Measurements from ENCODE around the gene IGF2BP3. TPM values are rescaled to one million over a fixed set of nuclear protein-coding genes. Genes with fewer than 3 reads are reported as not detected.
"Not testable (repeated sequence)": the region's sequence is repeated elsewhere in the genome, so short reads cannot be mapped to it uniquely, and the experiment has no call there.

The IGF2BP3 gene
- total RNA-seq, 1 experiment from 2014 or later: 51.8 TPM

- H3K36me3 ChIP-seq: peaks cover 84% of the 10 kb centered on the region
- H3K9me3 ChIP-seq: no peaks in the 10 kb centered on the region
- H3K4me3 ChIP-seq: no peak overlapping the region
- no peaks in the 10 kb centered on the region for H3K27me3 ChIP-seq
- DNase-seq: no peak
Observed at GRCh38 chr7:23343806-23344475, 126.3 kb downstream of the IGF2BP3 start.

- Histone ChIP-seq H3K9me3 (no peaks in the 10 kb centered on the region), H3K36me3 (peaks cover 84% of the 10 kb centered on the region), H3K27me3 (no peaks in the 10 kb centered on the region), H3K4me3 (no peak overlapping the region)
- no peak for DNase-seq
Observed at GRCh38 chr7:23343102-23343501, 127.2 kb downstream of the IGF2BP3 start.

- H3K36me3 ChIP-seq: peaks cover 88% of the 10 kb centered on the region
- H3K9me3 ChIP-seq: no peaks in the 10 kb centered on the region
- no peaks in the 10 kb centered on the region for H3K27me3 ChIP-seq
- DNase-seq: no peak
- H3K4me3 ChIP-seq: no peak overlapping the region
Observed at GRCh38 chr7:23341846-23342598, 128.3 kb downstream of the IGF2BP3 start.

- Histone ChIP-seq H3K4me3 (no peak overlapping the region), H3K9me3 (no peaks in the 10 kb centered on the region), H3K27me3 (no peaks in the 10 kb centered on the region), H3K36me3 (peaks cover 64% of the 10 kb centered on the region)
- DNase-seq: no peak
Observed at GRCh38 chr7:23338863-23339262, 131.4 kb downstream of the IGF2BP3 start.

- no peaks in the 10 kb centered on the region for H3K9me3 ChIP-seq
- no peak for DNase-seq
- H3K36me3 ChIP-seq: peaks cover 61% of the 10 kb centered on the region
- H3K4me3 ChIP-seq: no peak overlapping the region
- no peaks in the 10 kb centered on the region for H3K27me3 ChIP-seq
Observed at GRCh38 chr7:23338439-23338838, 131.9 kb downstream of the IGF2BP3 start.

- Histone ChIP-seq H3K4me3 (no peak overlapping the region), H3K9me3 (no peaks in the 10 kb centered on the region), H3K27me3 (no peaks in the 10 kb centered on the region), H3K36me3 (peaks cover 59% of the 10 kb centered on the region)
- no peak for DNase-seq
Observed at GRCh38 chr7:23337374-23337773, 132.9 kb downstream of the IGF2BP3 start.

GRCh38 chr7:23336799-23337283 lies 133.4 kb downstream of the IGF2BP3 start:
- Histone ChIP-seq H3K27me3 (no peaks in the 10 kb centered on the region), H3K4me3 (no peak overlapping the region), H3K36me3 (peaks cover 59% of the 10 kb centered on the region), H3K9me3 (no peaks in the 10 kb centered on the region)
- DNase-seq: no peak

GRCh38 chr7:23336086-23336485 lies 134.2 kb downstream of the IGF2BP3 start:
- H3K36me3 ChIP-seq: peaks cover 59% of the 10 kb centered on the region
- H3K27me3 ChIP-seq: no peaks in the 10 kb centered on the region
- H3K4me3 ChIP-seq: no peak overlapping the region
- DNase-seq: no peak
- no peaks in the 10 kb centered on the region for H3K9me3 ChIP-seq

- DNase-seq: peak; percentile 84
- H3K9me3 ChIP-seq: no peaks in the 10 kb centered on the region
- peaks cover 61% of the 10 kb centered on the region for H3K36me3 ChIP-seq
- H3K27me3 ChIP-seq: no peaks in the 10 kb centered on the region
- H3K4me3 ChIP-seq: no peak overlapping the region
Observed at GRCh38 chr7:23335621-23336020, 134.7 kb downstream of the IGF2BP3 start.

- Histone ChIP-seq H3K9me3 (no peaks in the 10 kb centered on the region), H3K36me3 (peaks cover 56% of the 10 kb centered on the region), H3K27me3 (no peaks in the 10 kb centered on the region), H3K4me3 (no peak overlapping the region)
- DNase-seq: no peak
Observed at GRCh38 chr7:23335136-23335535, 135.2 kb downstream of the IGF2BP3 start.

- H3K36me3 ChIP-seq: peaks cover 57% of the 10 kb centered on the region
- H3K9me3 ChIP-seq: no peaks in the 10 kb centered on the region
- DNase-seq: peak; percentile 77
- H3K4me3 ChIP-seq: no peak overlapping the region
- H3K27me3 ChIP-seq: no peaks in the 10 kb centered on the region
Observed at GRCh38 chr7:23334482-23335056, 135.7 kb downstream of the IGF2BP3 start.

GRCh38 chr7:23333671-23334246 lies 136.5 kb downstream of the IGF2BP3 start:
- Histone ChIP-seq H3K36me3 (peaks cover 55% of the 10 kb centered on the region), H3K27me3 (no peaks in the 10 kb centered on the region), H3K4me3 (no peak overlapping the region), H3K9me3 (no peaks in the 10 kb centered on the region)
- DNase-seq: peak; percentile 67

- Histone ChIP-seq H3K36me3 (peaks cover 55% of the 10 kb centered on the region), H3K27me3 (no peaks in the 10 kb centered on the region), H3K4me3 (no peak overlapping the region), H3K9me3 (no peaks in the 10 kb centered on the region)
- no peak for DNase-seq
Observed at GRCh38 chr7:23332910-23333612, 137.2 kb downstream of the IGF2BP3 start.

- Histone ChIP-seq H3K4me3 (no peak overlapping the region), H3K27me3 (no peaks in the 10 kb centered on the region), H3K9me3 (no peaks in the 10 kb centered on the region), H3K36me3 (peaks cover 56% of the 10 kb centered on the region)
- no peak for DNase-seq
Observed at GRCh38 chr7:23332193-23332592, 138.1 kb downstream of the IGF2BP3 start.

- DNase-seq: no peak
- no peaks in the 10 kb centered on the region for H3K27me3 ChIP-seq
- H3K4me3 ChIP-seq: no peak overlapping the region
- H3K36me3 ChIP-seq: peaks cover 56% of the 10 kb centered on the region
- H3K9me3 ChIP-seq: no peaks in the 10 kb centered on the region
Observed at GRCh38 chr7:23331132-23331531, 139.2 kb downstream of the IGF2BP3 start.

GRCh38 chr7:23315366-23315765 lies 154.9 kb downstream of the IGF2BP3 start:
- H3K9me3 ChIP-seq: no peaks in the 10 kb centered on the region
- no peaks in the 10 kb centered on the region for H3K27me3 ChIP-seq
- H3K4me3 ChIP-seq: no peak overlapping the region
- H3K36me3 ChIP-seq: peaks cover 78% of the 10 kb centered on the region
- peak; percentile 57 for DNase-seq

GRCh38 chr7:23312141-23312540 lies 158.2 kb downstream of the IGF2BP3 start:
- peaks cover 86% of the 10 kb centered on the region for H3K36me3 ChIP-seq

More at GRCh38 chr7:23312141-23312540, 158.2 kb downstream of the IGF2BP3 start:
- not testable (repeated sequence) for H3K27me3 ChIP-seq, H3K9me3 ChIP-seq, DNase-seq, H3K4me3 ChIP-seq

Measured in MG63 (cell line).